HCT116 (cell line): ENCODE measurements around the gene ART3. TPM values are rescaled to one million over a fixed set of nuclear protein-coding genes. Genes with fewer than 3 reads are reported as not detected.

Source experiments
- ATAC-seq: fragments of 200-7000 bp; cut with Tn5 transposase; 2 replicates; pipeline ENCODE4 v1.9.1; 2020; ENCODE audit warnings: mild to moderate bottlenecking, moderate library complexity
- BruUV-seq: library from RNA; stranded (reverse); fragments of 400-500 nt; replicated peaks from 2 replicates; lab custom pipeline; 2021; lab: Mats Ljungman, UMichigan
- CTCF ChIA-PET: fragments of 300-600 bp; sonication (Branson Sonifier 250); formaldehyde crosslinking; loops from one replicate; lab custom pipeline; 2021; ENCODE audit warnings: antibody characterized with exemption; lab: Charles Lee
- POLR2A ChIA-PET: fragments of 300-600, 350-600 bp; sonication (Branson Sonifier 250); formaldehyde crosslinking; loops from one replicate; lab custom pipeline; 2021; ENCODE audit warnings: antibody characterized with exemption; lab: Charles Lee
- RAD21 ChIA-PET, 2 experiments: fragments of 300-600 bp; sonication (Branson Sonifier 250); formaldehyde crosslinking; loops; one replicate each; lab custom pipeline; 2023; ENCODE audit warnings: low total read pairs in 2 of 2; ENCODE audit not compliant: uncharacterized antibody in 2 of 2, unreplicated experiment in 2 of 2, low non-redundant PET in 1 of 2; lab: Charles Lee
- DNase-seq: peaks from one replicate; pipeline ENCODE4 v3.0.0-alpha.2; 2010; ENCODE audit warnings: low read depth, low spot score
- H2AFZ ChIP-seq: fragments of 200-600 bp; shearing (Covaris generic), sonication (generic); 2 replicates; pipeline ENCODE4 v1.6.1; 2017; ENCODE audit warnings: low read depth, mixed run types, mixed read lengths, antibody characterized with exemption, low read length; ENCODE audit not compliant: poor library complexity, severe bottlenecking
- H3K27ac ChIP-seq: 2 replicates; pipeline ENCODE4 v1.5.1; 2012; ENCODE audit warnings: low read depth, low read length
- H3K27me3 ChIP-seq: fragments of 200-600 bp; sonication (generic); 2 replicates; pipeline ENCODE4 v1.6.1; 2016; ENCODE audit warnings: mixed run types, low read length, mixed read lengths; ENCODE audit not compliant: insufficient read depth
- H3K36me3 ChIP-seq, 2 experiments: fragments of 200-500 bp in 1 of 2; fragments of 200-600 bp in 1 of 2; sonication (Bioruptor generic) in 1 of 2; sonication (generic) in 1 of 2; 2 replicates each; pipeline versions ENCODE4 v1.5.1 to v1.6.1; 2014 to 2016; ENCODE audit warnings: low read length in 2 of 2, inconsistent platforms in 1 of 2, mixed read lengths in 1 of 2, mixed run types in 1 of 2; ENCODE audit not compliant: insufficient read depth in 2 of 2, control insufficient read depth in 1 of 2
- H3K4me1 ChIP-seq, 2 experiments: fragments of 200-600 bp in 1 of 2; sonication (generic) in 1 of 2; 2 replicates each; pipeline versions ENCODE4 v1.5.1 to v1.6.1; 2012 to 2017; ENCODE audit warnings: low read length in 2 of 2, inconsistent platforms in 1 of 2, mild to moderate bottlenecking in 1 of 2, mixed read lengths in 1 of 2, mixed run types in 1 of 2, moderate library complexity in 1 of 2; ENCODE audit not compliant: insufficient read depth in 2 of 2, control insufficient read depth in 1 of 2
- H3K4me2 ChIP-seq: fragments of 200-600 bp; sonication (generic); 2 replicates; pipeline ENCODE4 v1.6.1; 2017; ENCODE audit warnings: mixed run types, low read length, mixed read lengths
- H3K4me3 ChIP-seq, 2 experiments: fragments of 200-600 bp in 1 of 2; sonication (generic) in 1 of 2; replicated peaks in 1 of 2; 2 replicates each; pipeline ENCODE4 v1.5.1; 2011 to 2016; ENCODE audit warnings: low read length in 2 of 2, control low read depth in 1 of 2, low read depth in 1 of 2, mild to moderate bottlenecking in 1 of 2, mixed read lengths in 1 of 2, mixed run types in 1 of 2
- H3K79me2 ChIP-seq: fragments of 200-600 bp; sonication (generic); 2 replicates; pipeline ENCODE4 v1.6.1; 2017; ENCODE audit warnings: mild to moderate bottlenecking, mixed run types, low read length, moderate library complexity, mixed read lengths; ENCODE audit not compliant: insufficient read depth
- H3K9ac ChIP-seq: fragments of 200-600 bp; sonication (generic); 2 replicates; pipeline ENCODE4 v1.6.1; 2016; ENCODE audit warnings: low read length, mixed read lengths
- H3K9me2 ChIP-seq: fragments of 200-600 bp; sonication (generic), shearing (Covaris generic); 2 replicates; pipeline ENCODE4 v1.6.1; 2017; ENCODE audit warnings: mixed run types, mild to moderate bottlenecking, moderate library complexity; ENCODE audit not compliant: insufficient read depth
- H3K9me3 ChIP-seq, 2 experiments: fragments of 200-500 bp in 1 of 2; fragments of 200-600 bp in 1 of 2; sonication (Bioruptor generic) in 1 of 2; sonication (generic) in 1 of 2; 2 replicates each; pipeline ENCODE4 v1.6.1; 2014 to 2017; ENCODE audit warnings: low read length in 2 of 2, mixed read lengths in 2 of 2, inconsistent platforms in 1 of 2, low read depth in 1 of 2, mild to moderate bottlenecking in 1 of 2, mixed run types in 1 of 2, moderate library complexity in 1 of 2; ENCODE audit not compliant: control insufficient read depth in 1 of 2, insufficient read depth in 1 of 2
- H4K20me1 ChIP-seq: fragments of 200-600 bp; sonication (generic), shearing (Covaris generic); 2 replicates; pipeline ENCODE4 v1.6.1; 2017; ENCODE audit warnings: mixed run types, mild to moderate bottlenecking, moderate library complexity; ENCODE audit not compliant: insufficient read depth
- CBX3 ChIP-seq: IDR thresholded peaks from 2 replicates; pipeline ENCODE4 v1.6.1; 2012; ENCODE audit warnings: low read depth
- CEBPB ChIP-seq: IDR thresholded peaks from 2 replicates; pipeline ENCODE4 v1.6.1; 2012; ENCODE audit warnings: low read depth
- EGR1 ChIP-seq: IDR thresholded peaks from 2 replicates; pipeline ENCODE4 v1.6.1; 2012; ENCODE audit warnings: low read depth
- ELF1 ChIP-seq: IDR thresholded peaks from 2 replicates; pipeline ENCODE4 v1.6.1; 2012; ENCODE audit warnings: low read depth, borderline replicate concordance
- EZH2 ChIP-seq: fragments of 200-600 bp; sonication (generic); IDR thresholded peaks from 2 replicates; pipeline ENCODE4 v1.6.1; 2017; ENCODE audit warnings: antibody characterized with exemption, mixed run types
- JUND ChIP-seq: IDR thresholded peaks from 2 replicates; pipeline ENCODE4 v1.6.1; 2012
- MAX ChIP-seq: IDR thresholded peaks from 2 replicates; pipeline ENCODE4 v1.6.1; 2012
- POLR2A ChIP-seq: IDR thresholded peaks from 2 replicates; pipeline ENCODE4 v1.7.0; 2011; ENCODE audit warnings: borderline replicate concordance; ENCODE audit not compliant: insufficient read depth, insufficient read length; ENCODE audit errors: extremely low read depth
- POLR2AphosphoS5 ChIP-seq: IDR thresholded peaks from 2 replicates; pipeline ENCODE4 v1.6.1; 2011; ENCODE audit warnings: mild to moderate bottlenecking, low read depth, low read length, moderate library complexity
- REST ChIP-seq: IDR thresholded peaks from 2 replicates; pipeline ENCODE4 v1.6.1; 2012; ENCODE audit warnings: low read depth
- SIN3A ChIP-seq: IDR thresholded peaks from 2 replicates; pipeline ENCODE4 v1.6.1; 2012; ENCODE audit warnings: low read depth
- SP1 ChIP-seq: IDR thresholded peaks from 2 replicates; pipeline ENCODE4 v1.6.1; 2012; ENCODE audit warnings: low read depth
- ZBTB33 ChIP-seq: IDR thresholded peaks from 2 replicates; pipeline ENCODE4 v1.6.1; 2011; ENCODE audit warnings: mild to moderate bottlenecking, low read length, moderate library complexity; ENCODE audit not compliant: insufficient replicate concordance; ENCODE audit errors: extremely low read depth
- intact Hi-C: fragments of 100-400 bp; cut with micrococcal nuclease; formaldehyde crosslinking; loops from 2 replicates; pipeline ENCODE4 v1.10.0; 2022
- total RNA-seq: library from RNA; stranded (reverse); gene quantifications from one replicate; pipeline ENCODE4 v1.2.1, GENCODE V29; 2021; ENCODE audit not compliant: unreplicated experiment
- TF ChIP-seq, protein P1 (sequence below): IDR thresholded peaks from 2 replicates; pipeline ENCODE4 v1.6.1; 2012
- TF ChIP-seq, protein P2 (sequence below), 3 experiments: fragments of 200-600 bp in 1 of 3; sonication (generic) in 1 of 3; IDR thresholded peaks in 2 of 3; conservative IDR thresholded peaks in 1 of 3; 2 replicates each; pipeline ENCODE4 v1.5.1; 2012 to 2017; ENCODE audit warnings: low read depth in 2 of 3, low read length in 2 of 3, antibody characterized with exemption in 1 of 3, borderline replicate concordance in 1 of 3, control low read depth in 1 of 3, mild to moderate bottlenecking in 1 of 3, mixed read lengths in 1 of 3, mixed run types in 1 of 3, moderate library complexity in 1 of 3; ENCODE audit not compliant: insufficient read depth in 1 of 3

The ART3 gene
- total RNA-seq, 1 experiment from 2014 or later: not detected

- POLR2A ChIA-PET: no interaction called here
- no peak overlapping the region for H3K4me3 ChIP-seq
- peaks cover 38 to 41% of the 10 kb centered on the region in 2 experiments; a peak in 3 of 4 replicates for H3K36me3 ChIP-seq
- no peaks in the 10 kb centered on the region for H3K9me2 ChIP-seq
- H2AFZ ChIP-seq: no peak overlapping the region
- H3K79me2 ChIP-seq: no peaks in the 10 kb centered on the region
- ATAC-seq (no peak), DNase-seq (no peak)
- intact Hi-C loops: no loop called here
- RAD21 ChIA-PET: no interaction called here
- no peaks in the 10 kb centered on the region for H3K4me1 ChIP-seq
- no peaks in the 10 kb centered on the region for H3K9me3 ChIP-seq
- no TSS peak for BruUV-seq
- no peak overlapping the region for H3K27ac ChIP-seq
- no peak for TF ChIP-seq SP1
- TF ChIP-seq ELF1: no peak
- TF ChIP-seq CBX3: no peak
- TF ChIP-seq CEBPB: no peak
- no peak for TF ChIP-seq ZBTB33
- no peak for TF ChIP-seq SIN3A
- TF ChIP-seq EZH2: no peak
- no peak for TF ChIP-seq JUND
- TF ChIP-seq, protein P1, sequence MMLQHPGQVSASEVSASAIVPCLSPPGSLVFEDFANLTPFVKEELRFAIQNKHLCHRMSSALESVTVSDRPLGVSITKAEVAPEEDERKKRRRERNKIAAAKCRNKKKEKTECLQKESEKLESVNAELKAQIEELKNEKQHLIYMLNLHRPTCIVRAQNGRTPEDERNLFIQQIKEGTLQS: no peak
- TF ChIP-seq MAX: no peak
- TF ChIP-seq POLR2AphosphoS5: no peak
- no peak for TF ChIP-seq EGR1
- no peak for TF ChIP-seq REST
- no peak for TF ChIP-seq POLR2A
- TF ChIP-seq, protein P2, sequence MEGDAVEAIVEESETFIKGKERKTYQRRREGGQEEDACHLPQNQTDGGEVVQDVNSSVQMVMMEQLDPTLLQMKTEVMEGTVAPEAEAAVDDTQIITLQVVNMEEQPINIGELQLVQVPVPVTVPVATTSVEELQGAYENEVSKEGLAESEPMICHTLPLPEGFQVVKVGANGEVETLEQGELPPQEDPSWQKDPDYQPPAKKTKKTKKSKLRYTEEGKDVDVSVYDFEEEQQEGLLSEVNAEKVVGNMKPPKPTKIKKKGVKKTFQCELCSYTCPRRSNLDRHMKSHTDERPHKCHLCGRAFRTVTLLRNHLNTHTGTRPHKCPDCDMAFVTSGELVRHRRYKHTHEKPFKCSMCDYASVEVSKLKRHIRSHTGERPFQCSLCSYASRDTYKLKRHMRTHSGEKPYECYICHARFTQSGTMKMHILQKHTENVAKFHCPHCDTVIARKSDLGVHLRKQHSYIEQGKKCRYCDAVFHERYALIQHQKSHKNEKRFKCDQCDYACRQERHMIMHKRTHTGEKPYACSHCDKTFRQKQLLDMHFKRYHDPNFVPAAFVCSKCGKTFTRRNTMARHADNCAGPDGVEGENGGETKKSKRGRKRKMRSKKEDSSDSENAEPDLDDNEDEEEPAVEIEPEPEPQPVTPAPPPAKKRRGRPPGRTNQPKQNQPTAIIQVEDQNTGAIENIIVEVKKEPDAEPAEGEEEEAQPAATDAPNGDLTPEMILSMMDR (IDR thresholded peaks at IDR 0.05 in 2 of 3, conservative IDR thresholded peaks at IDR 0.05 in 1 of 3; ENCODE audit: borderline replicate concordance in 1 of 3, insufficient read depth in 1 of 3, low read depth in 2 of 3, low read length in 2 of 3): no peak
- H3K9ac ChIP-seq: no peak overlapping the region
- H3K4me2 ChIP-seq: no peak overlapping the region
- no peaks in the 10 kb centered on the region for H3K27me3 ChIP-seq
- H4K20me1 ChIP-seq: no peaks in the 10 kb centered on the region
- CTCF ChIA-PET: no interaction called here
These were observed 45.7 kb downstream of the ART3 start for GRCh38 chr4:76120199-76120598.
